Loucy (cell line): ENCODE data around the gene DNM2.

Experiments
- CTCF ChIP-seq: fragments of 200-600 bp; sonication (generic); conservative IDR thresholded peaks from 2 replicates; pipeline ENCODE4 v1.5.1; 2014; ENCODE audit warnings: mild to moderate bottlenecking, antibody characterized with exemption, low read length
- EZH2phosphoT487 ChIP-seq: fragments of 200-600 bp; IDR thresholded peaks from 2 replicates; pipeline ENCODE4 v1.6.1; 2018; ENCODE audit warnings: antibody characterized with exemption, mild to moderate bottlenecking, moderate library complexity, borderline replicate concordance

GRCh38 chr19:10730932-10731331, 13.1 kb downstream of the DNM2 start:
- no peak for TF ChIP-seq CTCF
- no peak for TF ChIP-seq EZH2phosphoT487
